GM18858 (cell line): ENCODE measurements around the gene GDPD5.

Experiments used
- ATAC-seq: cut with Tn5 transposase; IDR thresholded peaks from one replicate; pipeline ENCODE4 v1.9.1; 2021; ENCODE audit not compliant: unreplicated experiment

The GDPD5 gene

GRCh38 chr11:75403983-75404658 is 121.6 kb downstream of the GDPD5 start:
- no peak for ATAC-seq

GRCh38 chr11:75403037-75403436 is 122.7 kb downstream of the GDPD5 start:
- no peak for ATAC-seq

GRCh38 chr11:75402002-75402773 is 123.6 kb downstream of the GDPD5 start:
- ATAC-seq, result no peak

- ATAC-seq, result no peak
These were observed 125.4 kb downstream of the GDPD5 start for GRCh38 chr11:75400146-75400865.

- peak; percentile 85 for ATAC-seq
These were observed 126.2 kb downstream of the GDPD5 start, which contains the start of gene RPS3 for GRCh38 chr11:75399344-75400145. Gene RPS3 (plus strand): TSS chr11:75399518. CDS start chr11:75399548, 30 bp downstream.

GRCh38 chr11:75398906-75399305 is 126.8 kb downstream of the GDPD5 start:
- ATAC-seq, result peak; percentile 9

GRCh38 chr11:75394085-75394840 is 131.5 kb downstream of the GDPD5 start:
- no peak for ATAC-seq

GRCh38 chr11:75389925-75390324 is 135.8 kb downstream of the GDPD5 start:
- ATAC-seq, result no peak

GRCh38 chr11:75389276-75389605 is 136.5 kb downstream of the GDPD5 start:
- ATAC-seq, result no peak

- ATAC-seq, result peak; percentile 46
These were observed 137.1 kb downstream of the GDPD5 start for GRCh38 chr11:75388386-75389275.

- no peak for ATAC-seq
These were observed 137.9 kb downstream of the GDPD5 start for GRCh38 chr11:75387736-75388294.

- no peak for ATAC-seq
These were observed 138.7 kb downstream of the GDPD5 start for GRCh38 chr11:75386942-75387630.
